HTR-8/SVneo (cell line): ENCODE measurements around the gene TMEM255B.

ENCODE experiments used
- DNase-seq: peaks from one replicate; pipeline ENCODE4 v3.0.0; 2011; ENCODE audit warnings: low spot score, mixed read lengths; ENCODE audit not compliant: insufficient read length
- FAIRE-seq: peaks from 2 replicates; lab custom pipeline; 2011; peaks lifted over from hg19 to GRCh38; lab: Jason Lieb, UNC

Gene TMEM255B

DNA sequence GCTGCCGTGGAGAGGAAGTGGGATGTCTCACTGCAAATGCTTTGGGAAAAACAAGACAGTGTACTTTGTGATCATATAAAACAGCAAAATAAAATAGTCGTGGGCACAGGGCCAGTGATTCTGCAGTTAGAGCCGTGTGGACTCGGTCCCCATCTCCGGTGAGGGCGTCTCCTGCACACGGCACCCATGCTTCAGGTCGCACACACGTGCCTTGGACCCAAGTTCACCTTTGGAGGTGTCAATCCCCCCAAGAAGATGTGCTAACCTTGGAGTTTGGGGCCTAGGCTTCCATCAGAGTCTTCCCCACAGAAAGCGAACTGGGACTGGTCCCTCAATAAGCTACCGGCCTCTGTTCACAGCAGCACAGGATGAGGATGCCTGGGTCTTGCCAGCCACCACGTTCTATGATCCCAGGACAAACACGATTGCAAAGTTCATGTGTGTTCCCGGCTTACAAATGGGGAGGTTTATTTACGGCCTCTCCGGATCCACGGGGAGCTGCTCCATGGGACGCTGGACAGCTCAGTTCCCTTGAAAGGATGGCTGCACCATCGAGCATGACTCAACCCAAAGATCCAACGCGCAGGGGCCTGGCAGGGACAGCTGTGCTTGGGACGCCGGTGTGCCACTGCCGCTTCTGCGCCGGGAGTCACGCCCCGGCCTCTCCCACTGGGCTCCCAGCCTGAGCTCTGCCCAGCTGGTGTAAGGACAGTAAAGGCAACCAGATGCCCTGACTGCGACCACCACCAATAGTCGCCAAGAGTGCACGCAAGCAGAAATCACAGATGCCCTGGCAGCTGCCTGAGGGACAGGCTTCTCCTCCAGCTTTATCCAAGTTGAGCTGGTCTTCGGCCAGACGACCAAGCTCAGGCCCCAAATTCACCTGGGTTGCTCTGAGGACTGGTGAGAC, 96.2 kb downstream of the TMEM255B start:
- no peak for FAIRE-seq
- DNase-seq: no peak

DNA sequence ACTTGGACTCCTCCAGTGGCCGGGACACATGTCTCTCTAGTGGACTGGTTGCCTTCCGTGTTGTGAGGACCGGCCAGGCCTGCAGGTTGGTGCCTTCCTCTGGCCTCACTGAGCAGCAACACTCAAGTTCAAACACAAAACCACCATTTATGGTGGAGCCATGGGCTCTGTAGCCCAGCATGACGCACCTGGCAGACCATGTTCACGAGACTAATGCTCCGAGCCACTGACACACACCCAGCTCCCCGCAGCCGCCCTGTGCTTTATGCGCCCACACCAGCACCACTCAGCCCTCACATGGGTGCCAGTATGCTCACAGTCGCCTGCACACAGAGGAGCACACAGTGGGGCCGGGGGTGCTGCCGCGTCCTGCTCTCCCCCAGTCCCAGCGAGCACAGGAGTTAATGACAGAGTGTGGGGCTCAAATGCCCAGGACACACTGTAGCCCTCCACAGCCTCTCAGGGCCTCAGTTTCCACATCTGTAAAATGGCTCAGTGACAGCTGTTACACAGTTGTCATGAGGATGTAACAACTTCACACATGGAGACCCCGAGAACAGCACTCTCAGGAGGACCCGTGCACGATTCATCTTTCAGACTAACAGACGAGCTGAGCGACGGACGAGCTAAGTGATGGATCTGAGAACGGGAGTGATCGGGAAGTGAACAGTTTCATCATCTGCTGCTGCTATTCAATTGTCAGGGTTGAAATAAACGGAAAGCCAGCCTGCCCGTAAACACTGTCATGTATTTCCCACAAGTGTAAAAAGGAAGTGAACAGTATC, 97.1 kb downstream of the TMEM255B start:
- FAIRE-seq: no peak
- DNase-seq: no peak

DNA sequence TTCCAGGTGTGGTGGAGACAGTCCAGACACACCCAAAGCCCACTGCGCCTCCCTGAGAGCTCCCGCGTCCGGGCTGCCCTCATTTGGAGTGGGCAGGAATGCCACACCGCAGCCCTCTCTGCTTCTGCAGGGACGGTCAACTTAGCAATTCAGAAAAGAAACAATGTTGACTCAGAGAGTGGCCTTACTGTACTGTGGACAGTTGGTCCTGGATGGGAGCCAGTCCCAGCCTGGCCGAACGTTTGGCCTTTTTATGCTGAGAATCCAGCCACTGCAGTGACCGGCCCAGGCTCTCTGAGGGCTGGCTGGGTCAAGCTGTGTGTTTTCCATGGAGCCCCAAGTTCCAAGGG, 97.7 kb downstream of the TMEM255B start:
- FAIRE-seq (no peak), DNase-seq (no peak)

DNA sequence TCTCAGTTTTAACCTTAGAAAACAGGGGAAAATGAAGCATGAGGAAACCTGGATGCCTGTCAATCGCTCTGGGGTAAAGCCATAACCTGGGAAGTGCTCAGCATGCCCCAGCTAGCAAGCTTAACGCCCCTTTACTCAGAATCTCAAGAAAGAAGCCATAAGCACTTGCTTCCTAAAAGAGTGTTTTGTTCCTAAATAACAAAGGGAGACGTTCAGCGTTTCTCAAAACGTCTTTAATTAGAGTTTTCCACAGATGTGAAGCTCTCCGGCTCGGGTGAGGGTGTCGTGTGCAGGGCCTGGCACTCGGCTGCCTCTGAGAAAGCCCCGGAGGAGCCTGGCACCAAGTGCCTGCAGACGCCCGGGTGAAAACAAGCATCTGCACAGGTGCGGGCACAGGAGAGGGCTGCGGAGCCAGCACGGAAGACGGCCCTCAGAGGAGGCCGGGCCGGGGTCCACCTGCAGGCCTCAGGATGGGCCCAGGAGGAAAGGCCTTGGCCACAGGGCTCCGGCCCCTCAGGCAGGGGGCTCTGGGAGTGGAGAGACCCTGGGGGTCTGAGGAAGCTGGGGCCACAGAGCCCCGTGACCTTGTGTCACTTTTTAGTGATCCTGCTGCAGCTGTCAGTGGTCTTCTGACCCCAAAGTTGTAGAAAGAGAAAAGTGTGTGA, 98.6 kb downstream of the TMEM255B start:
- DNase-seq (no peak), FAIRE-seq (no peak)

DNA sequence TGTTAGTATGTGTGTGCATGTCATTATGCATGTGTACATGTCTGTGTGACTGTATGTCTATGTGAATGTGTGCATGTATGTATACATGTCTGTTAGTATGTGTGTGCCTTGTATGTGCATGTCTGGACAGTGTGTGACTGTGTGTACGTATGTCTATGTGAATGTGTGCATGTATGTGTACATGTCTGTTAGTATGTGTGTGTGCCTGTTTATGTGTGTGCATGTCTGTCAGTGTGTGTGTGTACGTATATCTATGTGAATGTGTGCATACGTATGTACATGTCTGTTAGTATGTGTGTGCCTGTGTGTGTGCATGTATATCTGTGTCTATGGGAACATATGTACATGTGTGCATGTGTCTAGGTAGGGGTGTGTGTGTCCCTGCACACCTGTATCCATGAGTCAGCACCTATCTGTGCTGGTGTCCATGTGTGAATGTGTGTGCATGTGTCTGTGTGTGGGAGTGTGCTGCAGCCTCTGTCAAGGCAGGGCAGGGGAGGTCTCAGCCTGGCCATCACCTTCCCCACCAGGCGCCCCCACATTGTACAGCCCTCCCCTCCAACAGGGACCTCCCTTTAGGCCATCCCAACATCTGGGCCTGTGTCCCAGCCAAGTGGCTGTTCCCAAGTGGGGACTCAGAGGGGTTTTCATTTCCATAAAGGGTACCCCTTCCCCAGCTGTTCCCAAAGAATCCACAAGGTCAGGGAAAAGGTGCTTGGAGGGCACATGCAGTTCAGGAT, 100.5 kb downstream of the TMEM255B start:
- no peak for FAIRE-seq
- no peak for DNase-seq

DNA sequence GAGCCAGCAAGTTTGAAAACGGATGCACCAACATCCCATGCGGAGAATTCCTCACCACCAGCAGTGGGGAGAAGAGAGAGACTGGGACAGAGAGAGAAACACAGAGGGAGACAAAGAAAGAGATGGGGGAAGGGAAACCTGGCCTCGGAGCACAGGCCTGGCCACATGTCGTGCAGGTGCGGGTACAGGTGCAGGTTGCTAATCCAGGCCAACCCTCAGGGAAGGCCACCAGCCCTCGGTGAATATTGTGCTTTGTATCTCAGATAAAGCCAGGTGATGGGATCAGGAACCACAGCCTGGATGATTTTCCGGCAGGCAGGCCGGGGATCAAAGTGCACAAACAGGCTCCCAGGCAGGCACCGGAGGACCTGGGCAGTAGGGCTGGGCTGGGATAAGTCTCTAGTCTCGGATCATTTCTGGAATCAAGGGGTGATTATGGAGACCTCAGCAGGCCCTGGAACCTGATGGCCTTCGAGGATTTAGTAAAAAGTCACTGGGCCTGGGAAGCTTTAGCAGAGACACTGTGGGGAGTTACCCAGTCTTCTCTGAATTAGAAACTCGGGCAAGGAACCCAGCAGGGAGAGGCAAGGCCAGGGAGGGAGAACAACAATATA, 101.1 kb downstream of the TMEM255B start:
- FAIRE-seq (no peak), DNase-seq (no peak)

DNA sequence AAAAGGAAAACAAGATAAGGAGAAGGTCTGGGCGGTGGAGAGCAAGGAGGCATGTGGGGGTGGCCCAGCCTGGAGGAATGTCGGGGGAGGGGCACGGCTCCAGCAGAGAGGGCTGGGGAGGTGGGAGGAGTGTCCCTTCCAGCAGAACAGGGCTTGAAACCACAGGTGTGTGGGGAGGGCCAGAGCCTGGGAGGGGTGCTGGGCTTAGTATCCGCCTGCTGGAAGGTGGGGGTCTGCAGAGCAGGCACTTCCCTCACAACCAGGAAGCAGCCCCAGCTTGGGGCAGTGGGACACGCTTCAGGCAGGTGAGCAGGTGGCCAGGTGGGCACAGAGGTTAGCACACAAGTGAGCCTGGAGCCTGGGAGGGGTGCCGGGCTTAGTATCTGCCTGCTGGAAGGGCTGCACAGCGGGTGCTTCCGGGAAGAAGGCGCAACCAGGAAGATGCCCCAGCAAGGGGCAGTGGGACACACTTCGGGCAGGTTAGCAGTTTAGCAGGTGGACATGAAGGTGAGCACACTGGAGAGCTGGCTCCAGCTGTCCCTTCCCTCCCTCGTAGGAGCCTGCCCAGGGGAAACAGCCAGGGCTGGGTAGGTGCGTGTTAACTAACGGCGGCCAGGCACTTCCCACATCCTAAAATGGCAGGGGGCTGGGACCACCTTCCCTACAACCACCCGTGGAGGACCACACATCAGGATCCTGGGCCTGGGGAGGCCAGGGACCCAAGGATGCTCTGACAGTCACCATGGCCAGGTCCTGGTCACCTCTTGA, 101.8 kb downstream of the TMEM255B start:
- FAIRE-seq: no peak
- peak; percentile 21 for DNase-seq

DNA sequence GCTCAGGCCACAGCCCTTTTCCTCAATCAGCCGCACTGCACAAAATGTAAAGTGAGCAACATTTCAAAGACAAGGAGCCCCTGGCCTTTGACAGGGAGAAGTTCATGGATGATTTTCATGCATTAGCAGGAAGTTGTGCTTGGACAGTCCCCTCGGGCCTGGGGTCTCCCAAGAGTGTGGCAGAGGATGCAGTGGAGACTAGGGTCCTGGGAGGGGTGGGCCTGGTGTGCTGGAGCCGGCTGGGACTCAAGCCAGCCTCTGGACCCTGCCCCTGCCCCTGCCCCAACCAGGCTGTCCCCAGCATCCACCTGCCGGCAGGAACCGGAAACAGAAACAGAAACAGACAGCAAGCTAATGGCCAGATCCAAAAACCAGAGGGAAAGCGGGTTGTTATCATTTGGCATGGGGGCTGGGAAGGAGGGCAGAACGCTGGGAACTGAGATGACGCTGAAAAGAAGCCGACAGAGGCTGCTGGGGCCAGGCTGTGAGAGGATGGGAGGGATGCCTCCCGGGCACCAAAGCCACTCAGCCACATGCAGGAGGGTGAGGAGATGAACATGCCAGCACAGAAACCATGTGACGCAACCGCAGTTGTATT, 102.5 kb downstream of the TMEM255B start:
- FAIRE-seq (no peak), DNase-seq (no peak)

DNA sequence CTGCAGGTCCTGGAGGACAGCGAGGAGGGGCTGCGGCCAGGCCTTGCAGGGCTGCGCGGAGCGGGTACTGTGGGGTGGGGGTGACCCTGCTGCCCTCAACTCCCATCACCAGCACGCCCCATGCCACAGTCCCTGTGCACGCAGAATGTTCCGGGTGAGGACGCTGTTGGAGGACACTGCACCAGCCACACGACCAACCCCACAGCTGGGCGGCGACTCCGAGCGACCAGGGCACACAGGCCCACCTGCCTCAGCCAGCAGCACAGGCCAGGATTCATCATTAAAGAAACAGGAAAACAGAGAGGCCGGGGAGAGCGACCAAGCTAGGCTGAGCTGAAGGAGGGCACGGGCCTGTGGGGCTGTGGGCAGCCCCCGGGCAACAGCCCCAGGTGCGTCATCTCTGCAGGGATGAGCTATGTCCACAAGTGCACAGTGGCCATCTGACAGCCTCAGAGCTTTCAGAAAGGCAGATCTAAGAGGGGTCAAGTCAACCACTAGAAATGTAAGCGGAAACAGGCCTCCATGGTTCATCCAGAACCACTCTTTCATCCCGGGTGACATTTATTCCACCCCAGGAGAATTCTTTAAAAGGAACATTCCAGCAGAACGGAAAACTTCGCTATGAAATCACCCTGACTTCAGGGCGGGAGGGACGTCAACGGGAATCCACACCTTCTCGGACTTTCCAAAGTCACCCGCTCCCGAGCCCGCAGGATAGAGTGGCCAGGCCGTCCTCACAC, 103.3 kb downstream of the TMEM255B start:
- DNase-seq (peak; percentile 19), FAIRE-seq (no peak)

DNA sequence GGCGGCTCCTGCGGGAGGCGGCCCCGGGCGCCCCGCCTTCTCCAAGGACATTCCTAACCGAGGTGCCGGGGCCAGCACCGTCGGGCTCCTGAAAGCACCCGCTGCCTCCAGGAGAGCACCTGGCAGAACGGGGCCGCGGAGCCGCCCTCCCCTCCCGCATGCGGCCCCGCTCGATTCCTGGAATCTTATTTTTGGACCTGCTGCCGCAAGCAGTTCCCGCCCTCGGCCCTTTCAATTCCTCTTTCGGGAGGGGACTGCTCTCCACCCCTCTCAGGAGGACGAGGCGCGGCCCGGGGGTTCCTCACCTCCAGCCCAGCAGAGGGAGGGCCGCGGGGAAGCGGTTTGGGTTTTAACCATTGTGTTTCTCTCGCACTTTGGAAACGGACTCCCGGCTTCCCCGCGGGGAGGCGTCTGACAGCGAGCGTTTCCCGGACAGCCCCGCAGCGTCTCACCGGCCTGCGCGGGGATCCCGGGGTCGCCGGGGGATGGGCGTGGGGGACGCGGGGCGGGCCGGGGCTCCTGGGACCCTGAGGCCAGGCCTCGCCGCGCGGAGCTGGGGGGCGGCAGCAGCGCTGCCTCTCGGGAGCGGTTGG, 104.0 kb downstream of the TMEM255B start:
- FAIRE-seq (no peak), DNase-seq (peak; percentile 30)

DNA sequence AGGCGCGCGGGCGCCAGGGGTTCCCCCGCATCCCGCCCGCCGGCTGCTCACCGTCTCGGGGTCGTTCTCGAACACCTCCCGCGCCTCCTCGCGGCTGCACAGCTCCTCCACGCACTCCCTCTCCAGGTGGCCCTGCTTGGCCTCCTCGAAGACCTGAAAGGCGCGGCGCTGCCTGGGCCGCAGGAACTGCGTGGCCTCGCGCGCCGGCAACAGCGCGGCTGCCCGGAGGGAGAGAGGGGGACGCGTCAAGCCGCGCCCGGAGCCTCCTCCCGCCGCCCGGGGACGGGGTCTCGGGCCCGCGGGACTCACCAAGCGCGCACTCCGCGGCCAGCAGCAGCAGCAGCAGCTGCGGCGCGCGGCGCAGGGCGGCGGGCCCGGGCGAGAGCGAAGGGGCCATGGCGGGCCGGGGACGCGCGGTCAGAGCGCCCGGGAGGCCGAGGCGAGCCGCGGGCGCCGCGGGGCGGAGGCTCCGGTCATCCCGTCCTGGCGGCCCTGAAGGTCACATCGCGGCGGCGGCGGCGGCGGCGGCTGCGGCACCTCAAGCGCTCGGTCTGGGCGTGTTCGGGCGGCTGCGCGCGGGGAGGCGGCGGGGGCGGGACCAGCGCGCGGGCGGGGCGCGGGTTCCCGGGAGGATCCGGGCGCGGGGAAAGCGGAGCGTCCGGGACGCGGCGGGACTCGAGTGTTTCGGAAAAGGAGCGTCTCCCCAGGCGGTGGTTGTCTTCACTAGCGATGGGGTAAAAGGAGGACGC, 104.7 kb downstream of the TMEM255B start, which contains the start of gene GAS6:
Gene GAS6 (minus strand): TSS at position 553 of the 749 bp plus-strand sequence. CDS start 156 bp downstream, at position 397.
- FAIRE-seq: no peak
- peak; percentile 24 for DNase-seq

DNA sequence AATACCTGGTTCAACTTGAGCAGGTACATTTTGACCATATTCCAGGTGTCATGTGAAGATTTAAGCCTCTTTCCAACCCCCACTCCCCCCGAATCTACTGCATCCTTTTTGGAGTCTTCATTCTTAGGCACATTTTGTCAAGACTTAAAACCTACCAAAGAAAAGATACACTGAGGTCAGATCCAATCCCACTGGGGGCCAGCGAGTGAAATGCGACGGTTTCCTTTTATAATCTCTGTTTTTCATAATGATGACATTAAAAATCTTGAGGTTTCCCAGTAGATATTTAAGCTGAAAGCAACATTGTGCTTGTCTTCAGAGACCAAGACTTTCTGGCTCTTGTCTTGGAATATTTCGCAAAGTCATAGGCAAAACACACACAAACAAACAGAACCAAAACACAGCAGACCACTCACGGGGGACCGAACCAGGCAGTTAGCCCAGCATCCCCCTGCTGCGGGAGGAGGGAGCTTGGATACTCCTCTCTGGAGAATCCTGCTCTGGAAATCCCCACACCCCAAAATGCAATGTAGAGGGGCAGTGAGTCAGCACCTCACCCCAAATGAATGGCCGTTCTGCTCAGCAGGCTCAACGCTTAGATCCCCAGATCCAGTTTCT, 105.4 kb downstream of the TMEM255B start:
- FAIRE-seq: no peak
- no peak for DNase-seq

DNA sequence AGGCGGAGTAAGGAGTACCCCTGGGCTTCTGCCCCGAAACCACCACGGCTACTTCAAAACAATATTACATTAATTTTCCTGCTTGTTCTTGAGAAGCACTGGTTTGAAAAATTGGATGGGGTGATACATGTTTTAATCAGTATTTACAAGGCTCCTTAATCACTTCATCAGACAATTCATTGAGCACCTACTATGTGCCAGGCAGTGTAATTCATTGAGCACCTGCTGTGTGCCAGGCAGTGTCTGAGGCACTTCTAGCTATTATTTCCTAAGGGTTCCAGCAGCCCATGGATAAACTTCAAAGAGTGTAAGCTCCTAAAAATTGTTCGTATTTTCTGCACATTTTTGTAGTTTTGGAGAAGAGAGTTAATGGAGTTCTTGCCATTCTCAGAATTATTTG, 106.4 kb downstream of the TMEM255B start:
- no peak for FAIRE-seq
- no peak for DNase-seq
